Gastroesophageal sphincter (tissue), 3 donors: ENCODE data around the gene KPNA6.

ENCODE experiments used
- CTCF ChIP-seq, 4 experiments: fragments of 200-600 bp in 2 of 4; fragments of 450-650 bp in 2 of 4; sonication (generic) in 1 of 4; IDR thresholded peaks; one replicate each; pipeline ENCODE4 v1.5.1; 2017 to 2019; ENCODE audit warnings: antibody characterized with exemption in 4 of 4, mild to moderate bottlenecking in 2 of 4, moderate library complexity in 2 of 4
- POLR2A ChIP-seq, 2 donors: fragments of 450-650 bp; IDR thresholded peaks; one replicate each; pipeline ENCODE4 v1.6.1; 2017; ENCODE audit warnings: antibody characterized with exemption in 2 of 2, mild to moderate bottlenecking in 2 of 2, moderate library complexity in 1 of 2

- peak in 1 of 2 donors; percentile 44 for TF ChIP-seq POLR2A (IDR thresholded peaks at IDR 0.05)
- TF ChIP-seq CTCF (IDR thresholded peaks at IDR 0.05), result peak in 3 of 4 experiments; percentile 33 to 51 (median 42)
Observed at GRCh38 chr1:32072622-32073298, 35.1 kb upstream of the KPNA6 start, which contains the start of gene TMEM39B.
